Esophagus muscularis mucosa (tissue), 4 donors: ENCODE data around the gene FLNC.

Experiments
- CTCF ChIP-seq, 3 experiments: fragments of 200-600 bp in 2 of 3; fragments of 450-650 bp in 1 of 3; sonication (generic) in 2 of 3; IDR thresholded peaks; one replicate each; pipeline ENCODE4 v1.5.1; 2017 to 2019; ENCODE audit warnings: antibody characterized with exemption in 3 of 3, mild to moderate bottlenecking in 2 of 3, moderate library complexity in 1 of 3
- EP300 ChIP-seq: sonication (generic); formaldehyde crosslinking; IDR thresholded peaks from one replicate; pipeline ENCODE4 v1.6.1; 2017; ENCODE audit warnings: antibody characterized with exemption
- POLR2A ChIP-seq: fragments of 450-650 bp; IDR thresholded peaks from one replicate; pipeline ENCODE4 v1.6.1; 2017; ENCODE audit warnings: antibody characterized with exemption, moderate library complexity, mild to moderate bottlenecking, low read depth

- TF ChIP-seq POLR2A: no peak
- TF ChIP-seq CTCF (IDR thresholded peaks at IDR 0.05): no peak
- TF ChIP-seq EP300: no peak
These were observed 3.7 kb upstream of the FLNC start for GRCh38 chr7:128826512-128826911.
